Endodermal cell (in vitro differentiated cells): Measurements from ENCODE around the gene IGSF21. TPM values are rescaled to one million over a fixed set of nuclear protein-coding genes. Genes with fewer than 3 reads are reported as not detected.

Experiments
- DNase-seq: peaks from one replicate; pipeline ENCODE4 v3.0.0-alpha.2; 2017
- H3K27ac ChIP-seq: 2 replicates; pipeline ENCODE4 v1.5.1; 2013; ENCODE audit warnings: mild to moderate bottlenecking, low read depth, low read length, moderate library complexity
- H3K27me3 ChIP-seq: 2 replicates; pipeline ENCODE4 v1.6.1; 2013; ENCODE audit warnings: mild to moderate bottlenecking, low read length, moderate library complexity; ENCODE audit not compliant: insufficient read depth, control insufficient read depth, poor library complexity, severe bottlenecking
- H3K36me3 ChIP-seq: 2 replicates; pipeline ENCODE4 v1.7.0; 2013; ENCODE audit warnings: mild to moderate bottlenecking, low read length, moderate library complexity; ENCODE audit not compliant: control insufficient read depth, insufficient read depth
- H3K4me1 ChIP-seq: one replicate; pipeline ENCODE4 v1.7.0; 2013; ENCODE audit warnings: low read length; ENCODE audit not compliant: control insufficient read depth, insufficient read depth
- H3K4me3 ChIP-seq: 2 replicates; pipeline ENCODE4 v1.5.1; 2013; ENCODE audit warnings: mild to moderate bottlenecking, low read length, moderate library complexity
- H3K9ac ChIP-seq: 2 replicates; pipeline ENCODE4 v1.6.1; 2013; ENCODE audit warnings: mild to moderate bottlenecking, low read length, moderate library complexity; ENCODE audit not compliant: poor library complexity, severe bottlenecking; ENCODE audit errors: extremely low read depth
- H3K9me3 ChIP-seq: 2 replicates; pipeline ENCODE4 v1.6.1; 2013; ENCODE audit warnings: mild to moderate bottlenecking, low read length, moderate library complexity; ENCODE audit not compliant: control insufficient read depth
- H3K27ac Mint-ChIP-seq: 2 replicates; pipeline ENCODE4 v1.8.0; 2020; ENCODE audit warnings: mixed read lengths
- H3K27me3 Mint-ChIP-seq: 2 replicates; pipeline ENCODE4 v1.8.0; 2021; ENCODE audit warnings: mild to moderate bottlenecking, mixed read lengths; ENCODE audit not compliant: insufficient read depth
- H3K36me3 Mint-ChIP-seq: 2 replicates; pipeline ENCODE4 v1.8.0; 2020; ENCODE audit warnings: low read depth, mixed read lengths
- H3K4me1 Mint-ChIP-seq: 2 replicates; pipeline ENCODE4 v1.8.0; 2020; ENCODE audit warnings: mixed read lengths
- H3K4me3 Mint-ChIP-seq: 2 replicates; pipeline ENCODE4 v1.8.0; 2020; ENCODE audit warnings: mild to moderate bottlenecking, moderate library complexity, mixed read lengths
- H3K9me3 Mint-ChIP-seq: 2 replicates; pipeline ENCODE4 v1.8.0; 2020; ENCODE audit warnings: mild to moderate bottlenecking, mixed read lengths
- WGBS, 2 experiments: methylation state at CpG; one replicate each; pipeline versions ENCODE4 v1.1.5 to v1.1.7; 2013; ENCODE audit warnings: missing lambda C conversion rate in 2 of 2, mixed read lengths in 1 of 2; ENCODE audit not compliant: insufficient coverage in 1 of 2, insufficient read length in 1 of 2; 5-methylcytosine and 5-hydroxymethylcytosine counted together
- total RNA-seq, 2 donors: library from RNA; stranded (reverse); fragmentation: NEBNext Ultra II Directional in 1 of 2; extraction: Animal tissue kit (Norgen Biotek cat#: 25700) in 1 of 2; gene quantifications; 2 replicates in 1 of 2; 3 replicates in 1 of 2; pipeline ENCODE4 v1.2.1, GENCODE V29; 2021
- TF ChIP-seq, protein P1 (sequence below): fragments of 200-600 bp; sonication (generic); conservative IDR thresholded peaks from 2 replicates; pipeline ENCODE4 v1.5.0; 2021; ENCODE audit warnings: antibody characterized with exemption, mild to moderate bottlenecking

IGSF21 gene
- total RNA-seq, 2 donors from 2014 or later, result 1.3 to 1.7 TPM

DNA sequence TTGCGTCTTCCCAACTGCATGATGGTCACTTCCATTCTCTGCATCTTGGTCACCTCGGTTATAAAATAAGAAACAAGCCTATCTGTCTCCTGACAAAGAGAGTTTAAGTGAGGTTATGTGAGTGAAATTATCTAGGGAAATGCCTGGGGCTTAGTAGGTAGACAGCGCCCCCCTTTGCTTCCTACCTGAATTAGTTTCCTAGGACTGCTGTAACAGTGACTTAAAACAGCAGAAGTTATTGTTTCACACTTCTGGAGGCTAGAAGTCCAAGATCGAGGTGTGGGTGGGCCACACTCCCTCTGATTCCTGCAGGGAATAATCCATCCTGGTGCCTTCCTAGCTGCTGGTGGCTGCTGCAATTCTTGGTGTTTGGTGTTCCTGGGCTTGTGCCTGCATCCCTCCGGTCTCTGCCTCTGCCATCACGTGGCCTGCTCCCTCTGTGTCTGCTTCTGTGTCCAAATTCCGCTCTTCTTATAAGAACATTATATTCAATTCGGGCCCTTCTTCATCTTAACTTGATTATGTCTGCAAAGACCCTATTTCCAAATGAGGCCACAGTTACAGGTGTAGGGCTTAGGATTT lies 92.6 kb downstream of the IGSF21 start:
- Mint-ChIP-seq H3K4me3 (no peak overlapping the region), H3K27me3 (peaks cover 31% of the 10 kb centered on the region), H3K36me3 (no peaks in the 10 kb centered on the region), H3K9me3 (no peaks in the 10 kb centered on the region), H3K4me1 (peaks cover 52% of the 10 kb centered on the region), H3K27ac (peak overlapping the region; percentile 36)
- TF ChIP-seq, protein P1, sequence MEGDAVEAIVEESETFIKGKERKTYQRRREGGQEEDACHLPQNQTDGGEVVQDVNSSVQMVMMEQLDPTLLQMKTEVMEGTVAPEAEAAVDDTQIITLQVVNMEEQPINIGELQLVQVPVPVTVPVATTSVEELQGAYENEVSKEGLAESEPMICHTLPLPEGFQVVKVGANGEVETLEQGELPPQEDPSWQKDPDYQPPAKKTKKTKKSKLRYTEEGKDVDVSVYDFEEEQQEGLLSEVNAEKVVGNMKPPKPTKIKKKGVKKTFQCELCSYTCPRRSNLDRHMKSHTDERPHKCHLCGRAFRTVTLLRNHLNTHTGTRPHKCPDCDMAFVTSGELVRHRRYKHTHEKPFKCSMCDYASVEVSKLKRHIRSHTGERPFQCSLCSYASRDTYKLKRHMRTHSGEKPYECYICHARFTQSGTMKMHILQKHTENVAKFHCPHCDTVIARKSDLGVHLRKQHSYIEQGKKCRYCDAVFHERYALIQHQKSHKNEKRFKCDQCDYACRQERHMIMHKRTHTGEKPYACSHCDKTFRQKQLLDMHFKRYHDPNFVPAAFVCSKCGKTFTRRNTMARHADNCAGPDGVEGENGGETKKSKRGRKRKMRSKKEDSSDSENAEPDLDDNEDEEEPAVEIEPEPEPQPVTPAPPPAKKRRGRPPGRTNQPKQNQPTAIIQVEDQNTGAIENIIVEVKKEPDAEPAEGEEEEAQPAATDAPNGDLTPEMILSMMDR, result peak; percentile 79
- H3K36me3 ChIP-seq, result no peaks in the 10 kb centered on the region
- peaks cover 24% of the 10 kb centered on the region for H3K4me1 ChIP-seq
- H3K9me3 ChIP-seq, result no peaks in the 10 kb centered on the region
- peaks cover 21% of the 10 kb centered on the region for H3K27me3 ChIP-seq
- peak overlapping the region; percentile 3 for H3K27ac ChIP-seq
- H3K9ac ChIP-seq, result no peak overlapping the region
- 75 to 84% methylated on average over 4 to 8 of the region's 8 CpGs for WGBS, 2 experiments
- peak; percentile 80 for DNase-seq
- H3K4me3 ChIP-seq, result no peak overlapping the region

DNA sequence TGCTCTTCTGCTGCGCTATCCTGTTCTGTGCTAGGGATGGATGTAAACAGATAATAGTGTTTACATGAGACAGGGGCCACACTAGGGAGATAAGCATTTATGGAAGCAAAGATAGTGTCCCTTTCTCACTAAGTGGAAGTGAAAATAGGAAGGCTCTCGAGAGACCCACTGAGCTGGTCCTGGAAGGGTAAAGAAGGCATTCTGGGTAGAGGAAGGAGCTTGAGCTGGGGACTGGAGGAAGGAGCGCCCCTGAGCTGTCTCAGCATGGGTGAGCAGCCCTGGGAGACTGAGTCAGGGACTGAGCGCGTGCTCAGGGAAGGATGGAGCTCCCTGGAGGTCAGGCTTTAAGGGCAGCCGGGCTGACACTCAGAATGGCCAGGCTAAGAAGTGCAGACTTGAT lies 93.3 kb downstream of the IGSF21 start:
- H3K27me3 Mint-ChIP-seq, result peaks cover 24% of the 10 kb centered on the region
- H3K4me1 Mint-ChIP-seq, result peaks cover 52% of the 10 kb centered on the region
- no peak overlapping the region for H3K27ac Mint-ChIP-seq
- H3K27ac ChIP-seq, result no peak overlapping the region
- H3K9me3 ChIP-seq, result no peaks in the 10 kb centered on the region
- no peak overlapping the region for H3K4me3 ChIP-seq
- WGBS, 2 experiments, result 79 to 88% methylated on average over 6 of the region's 6 CpGs
- no peaks in the 10 kb centered on the region for H3K36me3 Mint-ChIP-seq
- no peak overlapping the region for H3K4me3 Mint-ChIP-seq
- no peak overlapping the region for H3K9ac ChIP-seq
- no peaks in the 10 kb centered on the region for H3K36me3 ChIP-seq
- H3K4me1 ChIP-seq, result peaks cover 24% of the 10 kb centered on the region
- TF ChIP-seq, protein P1, result no peak
- DNase-seq, result no peak
- H3K9me3 Mint-ChIP-seq, result no peaks in the 10 kb centered on the region
- H3K27me3 ChIP-seq, result peaks cover 14% of the 10 kb centered on the region

DNA sequence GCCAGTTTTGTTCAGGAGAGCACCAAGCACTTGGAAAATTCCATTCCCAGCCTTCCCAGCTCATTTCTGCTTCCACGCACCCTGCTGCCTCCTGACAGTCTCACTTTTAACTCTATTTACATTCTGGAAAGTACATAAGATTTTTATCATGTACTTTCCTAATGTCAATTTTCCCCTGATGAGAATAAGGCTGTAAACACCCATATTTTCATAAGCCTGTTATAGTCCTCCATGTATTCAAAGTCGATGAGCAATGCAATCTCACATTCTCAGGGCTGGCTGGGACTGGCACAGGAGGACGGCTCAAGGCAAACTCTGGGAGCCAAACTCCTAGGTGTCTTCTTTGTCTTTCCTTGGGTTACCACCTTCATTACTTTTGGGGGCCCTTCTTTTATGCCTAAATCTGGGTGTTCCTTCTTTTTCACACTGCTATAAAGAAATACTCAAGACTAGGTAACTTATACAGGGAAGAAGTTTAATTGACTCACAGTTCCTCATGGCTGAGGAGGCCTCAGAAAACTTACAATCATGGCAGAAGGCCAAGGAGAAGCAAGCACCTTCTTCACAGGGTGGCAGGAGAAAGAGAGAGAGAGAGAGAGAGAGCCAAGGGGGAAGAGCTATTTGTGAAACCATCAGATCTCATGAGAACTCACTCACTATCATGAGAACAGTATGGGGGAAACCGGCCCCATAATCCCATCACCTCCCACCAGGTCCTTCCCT lies 94.6 kb downstream of the IGSF21 start:
- no peaks in the 10 kb centered on the region for H3K36me3 ChIP-seq
- peaks cover 24% of the 10 kb centered on the region for H3K4me1 ChIP-seq
- no peak for DNase-seq
- H3K4me3 Mint-ChIP-seq, result no peak overlapping the region
- no peaks in the 10 kb centered on the region for H3K36me3 Mint-ChIP-seq
- 59 to 100% methylated on average over 1 to 4 of the region's 4 CpGs for WGBS, 2 experiments
- H3K27me3 ChIP-seq, result peaks cover 5% of the 10 kb centered on the region
- no peak overlapping the region for H3K9ac ChIP-seq
- TF ChIP-seq, protein P1, result no peak
- H3K27me3 Mint-ChIP-seq, result peaks cover 15% of the 10 kb centered on the region
- no peak overlapping the region for H3K27ac ChIP-seq
- H3K4me3 ChIP-seq, result no peak overlapping the region
- H3K27ac Mint-ChIP-seq, result no peak overlapping the region
- peaks cover 52% of the 10 kb centered on the region for H3K4me1 Mint-ChIP-seq
- peaks cover 6% of the 10 kb centered on the region for H3K9me3 ChIP-seq
- peaks cover 9% of the 10 kb centered on the region for H3K9me3 Mint-ChIP-seq
